Right ventricle myocardium superior (tissue), 1 donor: ENCODE measurements around the gene MT1A. TPM values are rescaled to one million over a fixed set of nuclear protein-coding genes. Genes with fewer than 3 reads are reported as not detected.
A peak's percentile ranks its signal among the peaks of the same experiment; 100 is the strongest.
"Not testable (repeated sequence)": the region's sequence is repeated elsewhere in the genome, so short reads cannot be mapped to it uniquely, and the experiment has no call there.

Experiments used
- ATAC-seq: fragments of 200-7000 bp; cut with Tn5 transposase; one replicate; pipeline ENCODE4 v1.9.1; 2020; ENCODE audit warnings: mild to moderate bottlenecking; ENCODE audit not compliant: poor library complexity
- DNase-seq: peaks from one replicate; pipeline ENCODE4 v3.0.0-alpha.2; 2020
- intact Hi-C: fragments of 100-400 bp; cut with DNase I; formaldehyde crosslinking; loops from one replicate; pipeline ENCODE4 v1.11.2; 2022
- total RNA-seq: library from RNA; stranded (reverse); fragmentation: NEBNext Ultra II Directional; extraction: Animal tissue kit (Norgen Biotek cat#: 25700); gene quantifications from one replicate; pipeline ENCODE4 v1.2.1, GENCODE V29; 2021
- donor health status: DM: no; HTN: yes; CAD: no; lungs with severe emphysema.

Gene MT1A
- total RNA-seq, 1 donor from 2014 or later = 2.3 TPM

DNA sequence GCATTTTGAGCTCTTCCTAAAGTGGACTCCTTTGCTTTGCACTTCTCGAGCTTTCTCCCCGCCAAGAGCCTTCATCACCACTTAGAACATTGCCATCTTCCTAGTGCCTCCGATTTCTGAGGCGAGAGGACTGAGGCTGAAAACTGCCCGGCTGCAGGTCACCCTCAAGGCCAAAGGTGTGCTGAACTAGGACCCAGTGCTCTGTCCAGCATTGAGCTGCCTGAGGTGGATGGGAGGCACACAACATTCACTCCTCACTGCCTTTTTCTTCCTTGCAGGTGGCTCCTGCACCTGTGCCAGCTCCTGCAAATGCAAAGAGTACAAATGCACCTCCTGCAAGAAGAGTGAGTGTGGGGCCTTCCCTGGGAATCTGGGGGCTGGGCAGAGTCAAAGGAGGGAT is 5.4 kb downstream of the MT1A start:
- ATAC-seq (no peak), DNase-seq (no peak)
- intact Hi-C loops = no loop called here

GRCh38 chr16:56645311-56645710 is 6.8 kb downstream of the MT1A start:
- no peak for DNase-seq
- ATAC-seq = no peak
- intact Hi-C loops = no loop called here

- DNase-seq (no peak), ATAC-seq (no peak)
- intact Hi-C loops = no loop called here
These were observed 7.4 kb downstream of the MT1A start for GRCh38 chr16:56645838-56646237.

DNA sequence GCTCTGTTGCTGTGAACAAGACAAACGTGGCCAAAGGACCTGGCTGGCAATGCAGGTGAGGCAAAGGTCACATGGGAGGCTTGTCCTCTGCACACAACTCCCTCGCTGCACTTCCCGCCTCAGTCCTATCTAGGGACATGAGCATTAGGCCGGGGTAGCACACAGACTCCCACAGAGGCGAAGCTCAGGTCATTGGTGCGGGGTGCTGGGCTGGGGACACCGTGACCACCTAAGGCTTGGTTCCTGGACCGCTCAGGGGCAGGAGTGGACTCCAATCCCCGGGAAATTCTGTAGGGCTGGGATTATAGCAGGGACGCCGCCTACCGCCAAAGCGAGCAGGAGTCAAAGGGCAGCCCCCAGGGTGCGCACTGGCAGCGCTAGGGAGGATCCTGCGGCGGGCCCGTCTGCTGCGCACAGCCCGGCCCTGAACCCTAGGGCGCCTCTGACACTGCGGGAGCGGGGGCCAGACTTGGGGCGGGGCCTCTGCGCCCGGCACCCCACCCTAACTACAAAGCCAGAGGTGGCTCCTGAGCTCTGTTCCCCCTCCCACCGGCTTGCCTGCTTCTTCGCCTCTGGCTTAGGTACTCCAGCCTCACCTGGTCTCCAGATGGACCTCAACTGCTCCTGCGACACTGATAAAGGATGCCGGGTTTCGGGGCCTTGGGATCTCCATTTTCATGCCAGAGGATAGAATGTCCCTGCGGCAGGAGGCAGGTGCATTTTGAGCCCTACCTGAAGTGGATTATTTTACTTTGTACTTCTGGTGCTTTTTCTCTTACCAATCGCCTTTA is 9.4 kb downstream of the MT1A start:
- DNase-seq (no peak), ATAC-seq (no peak)
- intact Hi-C loops = no loop called here

GRCh38 chr16:56649271-56649670 is 10.8 kb downstream of the MT1A start:
- DNase-seq = no peak
- ATAC-seq = no peak
- intact Hi-C loops = no loop called here

- ATAC-seq = no peak
- DNase-seq = no peak
- intact Hi-C loops = no loop called here
These were observed 11.4 kb downstream of the MT1A start for GRCh38 chr16:56649820-56650219.

- DNase-seq = no peak
- no peak for ATAC-seq
- intact Hi-C loops = no loop called here
These were observed 13.1 kb downstream of the MT1A start, which contains the start of gene MT1B for GRCh38 chr16:56651586-56651985. MT1B (plus strand) TSS chr16:56651886; CDS start chr16:56651954, 68 bp downstream.

- DNase-seq (no peak), ATAC-seq (no peak)
- intact Hi-C loops = no loop called here
These were observed 14.1 kb downstream of the MT1A start for GRCh38 chr16:56652600-56652999.

DNA sequence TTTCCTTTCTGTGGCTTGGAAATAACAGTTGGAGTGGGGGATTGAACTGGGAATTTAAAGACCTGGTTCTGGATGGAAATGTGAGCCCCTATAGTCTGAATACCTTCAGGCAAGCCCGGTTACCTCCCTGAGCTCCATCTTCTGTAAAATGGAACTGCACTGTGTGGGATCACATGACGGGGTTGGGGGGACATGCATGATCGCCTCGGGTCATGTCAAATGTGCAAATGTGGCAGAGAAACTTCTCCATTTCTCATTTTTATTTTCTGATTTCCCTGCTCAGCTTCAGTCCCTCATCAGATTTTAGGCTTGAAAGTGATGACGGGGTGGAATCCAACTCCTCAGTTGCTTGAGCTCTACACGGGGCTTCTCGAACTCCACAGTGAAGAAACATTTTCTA is 14.8 kb downstream of the MT1A start:
- ATAC-seq (no peak), DNase-seq (no peak)
- intact Hi-C loops = no loop called here

DNA sequence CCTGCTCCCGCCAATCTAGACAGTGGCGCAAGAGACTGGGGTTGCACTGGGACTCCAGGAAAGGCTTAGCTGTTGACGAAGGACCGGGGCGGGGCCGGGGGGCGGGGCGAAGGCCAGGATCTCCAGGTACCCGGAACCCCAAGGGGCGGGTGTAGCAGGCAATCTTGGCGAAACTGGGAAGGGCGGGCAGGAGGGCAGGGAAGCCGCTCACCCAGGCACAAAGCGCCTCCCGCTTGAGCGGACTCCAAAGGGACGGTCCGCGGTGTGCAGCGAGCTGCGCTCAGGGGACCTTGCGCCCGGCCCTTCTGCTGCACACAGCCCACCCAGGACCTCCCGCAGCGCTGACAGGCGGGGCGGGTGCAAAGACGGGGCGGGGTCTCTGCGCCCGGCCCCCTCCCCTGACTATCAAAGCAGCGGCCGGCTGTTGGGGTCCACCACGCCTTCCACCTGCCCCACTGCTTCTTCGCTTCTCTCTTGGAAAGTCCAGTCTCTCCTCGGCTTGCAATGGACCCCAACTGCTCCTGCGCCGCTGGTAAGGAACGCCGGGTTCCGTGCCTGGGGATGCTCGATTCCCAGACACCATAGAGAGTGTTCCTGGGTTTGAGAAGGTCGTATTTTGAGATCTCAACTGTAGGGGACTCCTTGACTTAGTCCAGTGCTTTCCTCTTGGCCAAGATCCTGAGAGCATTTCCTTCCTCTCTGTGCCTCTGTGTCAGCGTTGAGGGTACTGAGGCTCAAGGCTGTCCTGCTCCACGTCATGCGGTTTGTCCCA is 19.3 kb downstream of the MT1A start, which contains the start of gene MT1F:
TSS of gene MT1F (plus strand) at position 405 of the 772 bp plus-strand sequence. CDS start at position 505, 100 bp downstream.
- intact Hi-C loops = no loop called here
- peak; percentile 93 for ATAC-seq
- DNase-seq = peak; percentile 84

- no peak for ATAC-seq
- peak; percentile 80 for DNase-seq
- intact Hi-C loops = no loop called here
These were observed 19.9 kb downstream of the MT1A start for GRCh38 chr16:56658327-56658875.

DNA sequence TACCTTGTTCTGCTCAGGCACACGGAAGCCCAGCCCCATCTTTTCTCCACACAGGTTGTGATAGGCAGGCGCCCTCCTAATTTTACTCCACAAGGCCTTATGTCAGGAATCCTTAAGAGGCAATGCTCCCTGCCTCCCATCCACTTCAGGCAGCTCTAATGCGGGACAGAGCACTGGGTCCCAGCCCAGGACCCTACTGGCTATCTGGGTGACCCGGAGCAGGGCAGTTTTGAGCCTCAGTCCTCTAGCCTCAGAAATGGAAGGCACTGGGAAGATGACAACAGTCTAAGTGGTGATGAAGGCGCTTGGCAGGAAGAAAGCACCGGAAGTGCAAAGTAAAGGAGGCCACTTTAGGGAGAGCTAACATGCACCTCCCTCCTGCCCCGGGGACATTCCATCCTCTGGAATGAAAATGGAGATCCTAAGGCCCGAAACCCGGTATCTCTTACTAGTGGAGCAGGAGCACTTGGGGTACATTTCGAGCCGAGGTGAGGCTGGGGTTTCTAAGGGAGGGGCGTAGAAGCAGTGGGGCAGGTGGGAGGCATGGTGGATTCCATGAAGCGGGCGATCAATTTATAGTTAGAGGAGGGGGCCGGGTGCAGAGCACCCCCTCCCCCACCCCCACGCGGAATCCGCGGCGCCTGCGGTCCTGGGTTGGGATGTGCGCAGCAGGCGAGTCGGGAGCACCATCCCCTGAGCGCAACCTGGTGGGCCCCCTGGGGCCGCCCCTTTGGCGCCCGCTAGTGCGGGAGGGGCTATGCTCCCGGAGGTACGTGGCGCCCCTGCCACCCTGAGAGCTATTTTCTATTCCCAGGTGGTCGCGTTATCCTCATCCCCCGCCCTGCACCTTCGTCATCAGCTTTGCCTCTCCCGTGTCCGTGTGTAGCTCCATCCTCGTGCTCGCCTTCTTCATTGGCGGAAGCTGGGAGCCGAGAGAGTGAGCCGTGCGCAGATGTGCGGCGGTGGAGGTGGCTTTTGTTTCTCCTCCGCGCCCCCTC is 24.2 kb downstream of the MT1A start:
- DNase-seq (no peak), ATAC-seq (no peak)
- intact Hi-C loops = no loop called here

GRCh38 chr16:56664506-56664905 is 26.0 kb downstream of the MT1A start:
- ATAC-seq = no peak
- intact Hi-C loops = no loop called here
- DNase-seq = no peak

- DNase-seq, ATAC-seq, intact Hi-C loops: not testable (repeated sequence)
These were observed 27.1 kb downstream of the MT1A start for GRCh38 chr16:56665286-56666261.

DNA sequence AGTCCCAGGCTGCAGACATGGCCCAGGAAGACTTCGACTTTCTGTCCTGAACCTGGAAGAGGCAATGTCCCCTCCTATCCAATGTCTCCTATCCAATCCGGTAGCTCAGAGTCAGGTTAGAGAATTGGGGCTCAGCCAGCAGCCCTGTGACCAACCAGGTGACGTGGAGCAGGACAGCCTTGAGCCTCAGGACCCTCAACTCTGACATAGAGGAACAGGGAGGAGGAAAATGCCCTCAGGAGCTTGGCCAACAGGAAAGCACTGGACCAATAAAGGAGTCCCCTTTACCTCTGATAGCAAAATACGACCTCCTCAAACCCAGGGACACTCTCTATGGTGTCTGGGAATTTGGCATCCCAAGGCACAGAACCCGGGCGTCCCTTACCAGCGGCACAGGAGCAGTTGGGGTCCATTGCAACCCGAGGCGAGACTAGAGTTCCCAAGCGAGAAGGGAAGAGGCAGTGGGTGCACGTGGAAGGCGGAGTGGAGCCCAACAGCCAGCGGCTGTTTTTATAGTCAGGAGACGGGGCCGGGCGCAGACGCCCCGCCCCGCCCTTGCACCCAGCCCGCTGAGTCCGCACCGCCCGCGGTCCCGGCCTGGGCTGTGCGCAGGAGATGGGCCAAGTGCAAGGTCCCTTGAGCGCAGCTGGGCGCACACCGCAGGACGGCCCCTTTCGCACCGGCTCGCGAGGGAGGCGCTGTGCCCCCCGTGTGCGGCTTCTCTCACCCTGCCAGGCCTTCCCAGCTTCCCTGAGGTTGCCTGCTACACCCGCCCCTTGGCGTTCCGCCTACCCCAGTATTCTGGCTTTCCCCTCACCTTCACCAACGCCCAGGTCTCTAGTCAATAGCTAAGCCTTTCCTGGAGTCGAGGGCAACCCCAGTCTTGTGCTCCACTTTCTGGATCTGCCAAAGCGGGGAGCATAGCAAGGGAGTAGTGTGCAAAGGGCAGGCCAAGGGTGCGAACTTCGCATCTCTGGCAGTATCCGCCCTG is 29.4 kb downstream of the MT1A start, which contains the start of gene MT1G:
TSS of gene MT1G (minus strand) at position 485 of the 991 bp plus-strand sequence. CDS start at position 413, 72 bp downstream.
- peak; percentile 93 for ATAC-seq

More for the DNA sequence above, 29.4 kb downstream of the MT1A start, which contains the start of gene MT1G:
- intact Hi-C loops = no loop called here
- peak; percentile 74 for DNase-seq
